Right lobe of liver (tissue), 6 donors: ENCODE data around the gene NUB1. TPM values are rescaled to one million over a fixed set of nuclear protein-coding genes. Genes with fewer than 3 reads are reported as not detected.
A peak's percentile ranks its signal among the peaks of the same experiment; 100 is the strongest.

Experiments used
- ATAC-seq, 4 donors: fragments of 200-7000 bp; cut with Tn5 transposase; one replicate each; pipeline ENCODE4 v1.9.1; 2020; ENCODE audit warnings: mild to moderate bottlenecking in 4 of 4, moderate library complexity in 4 of 4
- DNase-seq, 3 donors: peaks; one replicate each; pipeline ENCODE4 v3.0.0-alpha.2; 2020
- H3K27ac ChIP-seq, 3 donors: fragments of 200-600 bp; one replicate each; pipeline ENCODE4 v1.8.0; 2022
- H3K27me3 ChIP-seq, 2 donors: fragments of 200-600 bp; one replicate each; pipeline ENCODE4 v1.8.0; 2022
- H3K36me3 ChIP-seq, 4 donors: fragments of 200-600 bp; sonication (generic) in 1 of 4; one replicate each; pipeline versions ENCODE4 v1.5.1 to v1.8.0; 2017 to 2022; ENCODE audit warnings: control low read depth in 1 of 4
- H3K4me1 ChIP-seq, 4 donors: fragments of 200-600 bp; sonication (generic) in 1 of 4; one replicate each; pipeline versions ENCODE4 v1.5.1 to v1.8.0; 2017 to 2022; ENCODE audit warnings: control low read depth in 1 of 4
- H3K4me3 ChIP-seq, 3 donors: fragments of 200-600 bp; one replicate each; pipeline ENCODE4 v1.8.0; 2022
- H3K9me3 ChIP-seq, 4 donors: fragments of 200-600 bp; sonication (generic) in 1 of 4; one replicate each; pipeline versions ENCODE4 v1.5.1 to v1.8.0; 2017 to 2022; ENCODE audit warnings: control low read depth in 1 of 4
- POLR2A ChIP-seq: fragments of 450-650 bp; IDR thresholded peaks from one replicate; pipeline ENCODE4 v1.6.1; 2017; ENCODE audit warnings: antibody characterized with exemption, mild to moderate bottlenecking
- WGBS: methylation state at CpG from one replicate; pipeline ENCODE4 v1.1.6; 2018; ENCODE audit warnings: low coverage, low lambda C conversion rate; ENCODE audit not compliant: insufficient coverage; ENCODE audit errors: missing lambda C conversion rate; 5-methylcytosine and 5-hydroxymethylcytosine counted together
- intact Hi-C, 2 donors: fragments of 100-400 bp; cut with DNase I; formaldehyde crosslinking; loops; one replicate each; pipeline versions ENCODE4 v1.11.2 to v1.14.1; 2022
- total RNA-seq, 6 experiments: library from RNA; depleted of rRNA in 2 of 6; stranded (reverse); fragments of >200 nt in 2 of 6; fragmentation: NEBNext Ultra II Directional in 3 of 6; extraction: Animal tissue kit (Norgen Biotek cat#: 25700) in 3 of 6; gene quantifications; one replicate each; pipeline versions ENCODE4 v1.1.0 to v1.2.4, GENCODE V29; 2016 to 2023
- TF ChIP-seq, protein P1 (sequence below), 4 donors: fragments of 200-600 bp in 3 of 4; fragments of 450-650 bp in 1 of 4; IDR thresholded peaks; one replicate each; pipeline versions ENCODE4 v1.5.1 to v1.8.0; 2016 to 2022; ENCODE audit warnings: antibody characterized with exemption in 4 of 4, mild to moderate bottlenecking in 2 of 4
- donor health status: DM: no; HTN: yes; CAD: no.
- donor health status: DM: no; HTN: no; CAD: no.
- donor health status: DM: no; HTN: no; CAD: no.
- donor health status: DM: no; HTN: yes; CAD: no.
- donor health status: DM: no; HTN: yes; CAD: no.

The NUB1 gene
- total RNA-seq, 6 experiments from 2014 or later: 21.1 to 31.3 (median 26.2) TPM

DNA sequence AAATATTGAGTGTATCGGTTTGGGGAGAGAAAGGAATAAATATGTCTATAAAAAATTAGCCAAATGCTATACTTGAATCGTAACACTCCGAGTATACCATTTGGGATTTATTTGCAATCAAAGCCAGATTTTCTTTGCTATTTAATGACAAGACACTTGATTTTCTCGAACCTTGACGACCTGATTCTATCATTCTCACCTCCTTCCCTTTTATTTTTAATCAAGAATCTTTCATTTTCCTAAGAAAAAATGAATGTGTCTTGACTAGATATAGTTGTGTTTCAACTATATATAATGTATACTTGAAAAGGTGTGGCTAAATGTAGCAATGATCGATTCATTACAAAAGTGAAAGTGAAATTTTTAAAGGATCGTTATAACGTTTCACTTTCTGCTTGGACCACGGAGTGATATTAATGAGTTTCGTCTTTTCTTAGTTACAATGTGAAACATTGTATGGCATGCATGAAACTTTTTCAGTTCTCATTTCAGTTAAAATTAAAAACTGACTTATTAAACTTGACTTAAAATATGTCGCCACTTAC is 562 bp downstream of the NUB1 start:
- no peaks in the 10 kb centered on the region for H3K27me3 ChIP-seq
- intact Hi-C loops: no loop called here
- no peaks in the 10 kb centered on the region for H3K9me3 ChIP-seq
- TF ChIP-seq, protein P1, sequence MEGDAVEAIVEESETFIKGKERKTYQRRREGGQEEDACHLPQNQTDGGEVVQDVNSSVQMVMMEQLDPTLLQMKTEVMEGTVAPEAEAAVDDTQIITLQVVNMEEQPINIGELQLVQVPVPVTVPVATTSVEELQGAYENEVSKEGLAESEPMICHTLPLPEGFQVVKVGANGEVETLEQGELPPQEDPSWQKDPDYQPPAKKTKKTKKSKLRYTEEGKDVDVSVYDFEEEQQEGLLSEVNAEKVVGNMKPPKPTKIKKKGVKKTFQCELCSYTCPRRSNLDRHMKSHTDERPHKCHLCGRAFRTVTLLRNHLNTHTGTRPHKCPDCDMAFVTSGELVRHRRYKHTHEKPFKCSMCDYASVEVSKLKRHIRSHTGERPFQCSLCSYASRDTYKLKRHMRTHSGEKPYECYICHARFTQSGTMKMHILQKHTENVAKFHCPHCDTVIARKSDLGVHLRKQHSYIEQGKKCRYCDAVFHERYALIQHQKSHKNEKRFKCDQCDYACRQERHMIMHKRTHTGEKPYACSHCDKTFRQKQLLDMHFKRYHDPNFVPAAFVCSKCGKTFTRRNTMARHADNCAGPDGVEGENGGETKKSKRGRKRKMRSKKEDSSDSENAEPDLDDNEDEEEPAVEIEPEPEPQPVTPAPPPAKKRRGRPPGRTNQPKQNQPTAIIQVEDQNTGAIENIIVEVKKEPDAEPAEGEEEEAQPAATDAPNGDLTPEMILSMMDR (IDR thresholded peaks at IDR 0.05): no peak
- no peak for TF ChIP-seq POLR2A
- peak in 2 of 4 donors; percentile 8 to 21 for ATAC-seq
- peaks cover 0 to 20% (median 12%) of the 10 kb centered on the region in 4 donors for H3K36me3 ChIP-seq
- H3K27ac ChIP-seq: peak overlapping the region; percentile 76 to 85 (median 83)
- DNase-seq: no peak
- peaks cover 0 to 14% (median 8%) of the 10 kb centered on the region in 4 donors for H3K4me1 ChIP-seq
- peak overlapping the region; percentile 79 to 92 (median 92) for H3K4me3 ChIP-seq
- under 1% methylated on average over 11 of the region's 11 CpGs for WGBS

DNA sequence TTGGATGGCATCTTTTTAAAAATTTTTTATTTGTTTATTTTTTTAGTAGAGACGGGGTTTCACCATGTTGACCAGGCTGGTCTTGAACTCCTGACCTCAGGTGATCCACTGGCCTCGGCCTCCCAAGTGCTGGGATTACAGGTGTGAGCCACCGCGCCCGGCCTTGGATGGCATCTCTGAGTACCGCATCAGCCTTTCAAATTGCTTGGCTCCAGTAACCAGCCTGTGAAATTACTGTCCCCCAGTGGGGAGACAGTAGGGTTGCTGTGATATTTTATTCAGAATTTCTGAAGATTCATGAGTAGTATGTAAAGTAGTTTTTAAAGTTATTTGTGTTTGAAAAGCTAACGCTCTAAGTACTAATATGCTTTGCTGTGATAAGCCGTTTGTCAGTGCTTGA is 1.2 kb downstream of the NUB1 start:
- H3K27ac ChIP-seq: peak overlapping the region; percentile 76 to 85 (median 83)
- WGBS: 50% methylated on average over 8 of the region's 8 CpGs
- DNase-seq: no peak
- H3K4me1 ChIP-seq: peaks cover 0 to 16% (median 8%) of the 10 kb centered on the region in 4 donors
- ATAC-seq: no peak
- H3K4me3 ChIP-seq: peak overlapping the region; percentile 79 to 92 (median 92)
- no peaks in the 10 kb centered on the region for H3K9me3 ChIP-seq
- no peaks in the 10 kb centered on the region for H3K27me3 ChIP-seq
- no peak for TF ChIP-seq POLR2A
- TF ChIP-seq, protein P1 (IDR thresholded peaks at IDR 0.05): no peak
- intact Hi-C loops: no loop called here
- H3K36me3 ChIP-seq: peaks cover 0 to 26% (median 13%) of the 10 kb centered on the region in 4 donors

DNA sequence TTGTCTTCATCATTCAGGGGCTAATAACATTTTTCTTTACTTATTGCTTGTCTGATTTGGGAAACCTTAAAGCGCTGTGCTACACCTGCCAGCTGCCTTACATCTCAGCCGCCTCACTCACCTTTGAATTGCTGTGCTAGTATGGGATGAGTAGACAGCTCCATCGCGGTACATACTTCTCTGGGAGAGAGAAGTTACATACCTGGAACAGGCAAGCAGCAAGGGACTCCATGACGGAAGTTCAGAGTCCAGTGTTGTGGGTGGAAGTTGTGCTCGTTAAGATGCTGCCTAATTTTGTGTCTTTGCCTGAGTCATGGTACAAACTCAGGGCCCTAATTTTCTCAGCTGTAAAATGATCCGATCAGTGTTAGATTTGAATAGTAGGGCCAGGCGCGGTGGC is 1.9 kb downstream of the NUB1 start:
- H3K27me3 ChIP-seq: no peaks in the 10 kb centered on the region
- no peak overlapping the region for H3K4me3 ChIP-seq
- no peaks in the 10 kb centered on the region for H3K9me3 ChIP-seq
- no peak for DNase-seq
- H3K4me1 ChIP-seq: peaks cover 0 to 18% (median 8%) of the 10 kb centered on the region in 4 donors
- H3K27ac ChIP-seq: no peak overlapping the region
- WGBS: 86% methylated on average over 7 of the region's 9 CpGs
- no peak for TF ChIP-seq POLR2A
- peaks cover 0 to 28% (median 14%) of the 10 kb centered on the region in 4 donors for H3K36me3 ChIP-seq
- intact Hi-C loops: no loop called here
- no peak for ATAC-seq

DNA sequence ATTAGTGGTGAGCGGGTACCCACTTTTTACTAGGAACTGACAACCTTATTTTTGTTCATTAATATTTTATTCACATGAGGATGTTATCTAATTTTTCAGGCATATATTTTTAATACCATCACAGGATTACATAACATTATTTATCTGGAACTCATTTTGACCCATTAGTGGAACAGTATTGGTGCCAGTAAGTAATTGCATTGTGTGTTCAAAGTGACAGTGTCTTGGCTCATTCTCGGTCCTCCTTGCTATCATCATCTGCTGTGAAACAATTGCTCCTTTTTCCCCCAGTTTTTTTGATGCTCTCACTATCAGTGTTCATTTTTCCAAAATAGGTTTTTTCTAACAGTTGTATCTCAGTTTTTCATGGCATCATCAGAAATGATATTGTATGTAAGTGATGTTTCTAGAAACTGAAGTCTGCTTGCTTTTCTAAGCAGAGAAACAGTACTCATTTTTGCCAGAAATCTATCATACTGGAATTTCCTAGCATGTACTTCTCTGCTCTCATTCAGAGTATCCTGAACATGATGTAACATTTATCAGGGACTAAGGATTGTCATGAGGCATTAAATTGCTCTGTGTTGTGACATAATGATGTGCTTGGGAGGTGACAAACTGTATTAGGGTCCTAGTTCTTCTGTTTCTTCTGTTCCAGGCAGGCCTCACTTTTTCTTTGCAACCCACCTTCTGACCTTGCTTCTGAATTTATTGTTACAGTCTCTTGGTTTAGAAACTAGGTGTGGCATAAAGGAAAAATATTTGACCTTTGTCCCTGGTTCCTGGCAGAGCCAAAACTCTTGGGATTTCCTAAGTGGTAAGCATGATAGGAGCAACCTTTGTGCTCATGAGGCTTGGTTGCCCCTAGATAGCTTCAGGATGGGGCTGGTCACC is 4.2 kb downstream of the NUB1 start:
- TF ChIP-seq, protein P1 (IDR thresholded peaks at IDR 0.05): no peak
- TF ChIP-seq POLR2A: no peak
- ATAC-seq: no peak
- peaks cover 3 to 28% (median 14%) of the 10 kb centered on the region in 4 donors for H3K36me3 ChIP-seq
- intact Hi-C loops: no loop called here
- peak overlapping the region in 1 of 3 donors; percentile 19 for H3K27ac ChIP-seq
- peaks cover 0 to 19% (median 10%) of the 10 kb centered on the region in 4 donors for H3K4me1 ChIP-seq
- WGBS: 81% methylated on average over 2 of the region's 2 CpGs
- no peaks in the 10 kb centered on the region for H3K9me3 ChIP-seq
- no peak for DNase-seq
- no peak overlapping the region for H3K4me3 ChIP-seq
- no peaks in the 10 kb centered on the region for H3K27me3 ChIP-seq

DNA sequence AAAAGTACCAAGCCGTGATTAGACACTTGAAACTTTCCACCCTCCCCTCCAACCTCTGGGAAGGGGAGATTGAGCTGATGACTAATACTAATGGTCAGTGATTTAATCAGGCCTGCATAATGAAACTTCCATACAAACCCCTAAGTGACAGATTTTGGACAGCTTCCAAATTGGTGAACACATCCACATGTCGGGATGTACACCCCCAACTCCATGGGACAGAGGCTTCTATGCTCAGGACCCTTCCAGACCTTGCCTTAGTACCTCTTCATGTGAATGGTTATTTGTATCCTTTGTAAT is 4.8 kb downstream of the NUB1 start:
- Histone ChIP-seq H3K9me3 (no peaks in the 10 kb centered on the region), H3K36me3 (peaks cover 3 to 30% (median 14%) of the 10 kb centered on the region in 4 donors), H3K27me3 (no peaks in the 10 kb centered on the region), H3K4me1 (peaks cover 0 to 19% (median 10%) of the 10 kb centered on the region in 4 donors), H3K27ac (peak overlapping the region in 1 of 3 donors; percentile 19), H3K4me3 (no peak overlapping the region)
- WGBS: 29% methylated on average over 2 of the region's 2 CpGs
- no peak for TF ChIP-seq POLR2A
- TF ChIP-seq, protein P1 (IDR thresholded peaks at IDR 0.05): no peak
- intact Hi-C loops: no loop called here
- no peak for ATAC-seq
- DNase-seq: no peak
